ENCODE results near the gene FUT6.

GRCh38 chr19:5809469-5809868 is 30.0 kb downstream of the FUT6 start:
- TF ChIP-seq, protein P1, sequence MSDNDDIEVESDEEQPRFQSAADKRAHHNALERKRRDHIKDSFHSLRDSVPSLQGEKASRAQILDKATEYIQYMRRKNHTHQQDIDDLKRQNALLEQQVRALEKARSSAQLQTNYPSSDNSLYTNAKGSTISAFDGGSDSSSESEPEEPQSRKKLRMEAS (IDR thresholded peaks at IDR 0.05) = no peak
- TF ChIP-seq CTCF (IDR thresholded peaks at IDR 0.05; ENCODE audit: low read depth, low read length, missing input control) (no peak), EGR1 (IDR thresholded peaks at IDR 0.05; ENCODE audit: low read depth in 2 of 2) (no peak), YY1 (IDR thresholded peaks at IDR 0.05) (no peak), ATF3 (IDR thresholded peaks at IDR 0.05) (no peak)

Data from liver (tissue), 3 donors.